GM20000 (cell line): ENCODE results near the gene IFNL3.

Source experiments
- DNase-seq: peaks from one replicate; pipeline ENCODE4 v3.0.0; 2012; ENCODE audit warnings: low spot score
- CTCF ChIP-seq: IDR thresholded peaks from 2 replicates; pipeline ENCODE4 v1.5.1; 2012; ENCODE audit warnings: mild to moderate bottlenecking, control low read depth; ENCODE audit errors: extremely low read depth, missing control alignments

Gene IFNL3

GRCh38 chr19:39207293-39207836 is 37.4 kb downstream of the IFNL3 start:
- TF ChIP-seq CTCF, result no peak
- DNase-seq, result no peak

GRCh38 chr19:39206122-39206521 is 38.7 kb downstream of the IFNL3 start:
- DNase-seq, result no peak
- no peak for TF ChIP-seq CTCF

GRCh38 chr19:39205449-39205764 is 39.4 kb downstream of the IFNL3 start:
- DNase-seq, result no peak
- no peak for TF ChIP-seq CTCF

GRCh38 chr19:39203372-39204341 is 41.1 kb downstream of the IFNL3 start, which contains the start of gene SYCN:
SYCN (minus strand) TSS chr19:39204263; CDS start chr19:39204254, 9 bp downstream.
- DNase-seq, result no peak
- no peak for TF ChIP-seq CTCF

- peak; percentile 25 for DNase-seq
- no peak for TF ChIP-seq CTCF
Measured at GRCh38 chr19:39202998-39203355, 41.8 kb downstream of the IFNL3 start.

- TF ChIP-seq CTCF, result no peak
- no peak for DNase-seq
Measured at GRCh38 chr19:39200803-39201115, 44.0 kb downstream of the IFNL3 start.

- TF ChIP-seq CTCF, result no peak
Measured at GRCh38 chr19:39200066-39200802, 44.6 kb downstream of the IFNL3 start.

More at GRCh38 chr19:39200066-39200802, 44.6 kb downstream of the IFNL3 start:
- DNase-seq, result peak; percentile 21
